Prostate gland (tissue), 2 donors: ENCODE data around the gene BIRC7.

ENCODE experiments used
- POLR2A ChIP-seq: fragments of 450-650 bp; IDR thresholded peaks from one replicate; pipeline ENCODE4 v1.6.1; 2016; ENCODE audit warnings: antibody characterized with exemption, mild to moderate bottlenecking
- POLR2AphosphoS5 ChIP-seq: sonication (generic); formaldehyde crosslinking; IDR thresholded peaks from one replicate; pipeline ENCODE4 v1.6.1; 2017; ENCODE audit warnings: antibody characterized with exemption
- TF ChIP-seq, protein P1 (sequence below), 4 experiments: fragments of 200-600 bp in 2 of 4; fragments of 450-650 bp in 2 of 4; sonication (generic) in 2 of 4; IDR thresholded peaks; 1 replicate in 3 of 4; 2 replicates in 1 of 4; pipeline ENCODE4 v1.5.1; 2016 to 2019; ENCODE audit warnings: antibody characterized with exemption in 4 of 4, mild to moderate bottlenecking in 2 of 4, moderate library complexity in 2 of 4

DNA sequence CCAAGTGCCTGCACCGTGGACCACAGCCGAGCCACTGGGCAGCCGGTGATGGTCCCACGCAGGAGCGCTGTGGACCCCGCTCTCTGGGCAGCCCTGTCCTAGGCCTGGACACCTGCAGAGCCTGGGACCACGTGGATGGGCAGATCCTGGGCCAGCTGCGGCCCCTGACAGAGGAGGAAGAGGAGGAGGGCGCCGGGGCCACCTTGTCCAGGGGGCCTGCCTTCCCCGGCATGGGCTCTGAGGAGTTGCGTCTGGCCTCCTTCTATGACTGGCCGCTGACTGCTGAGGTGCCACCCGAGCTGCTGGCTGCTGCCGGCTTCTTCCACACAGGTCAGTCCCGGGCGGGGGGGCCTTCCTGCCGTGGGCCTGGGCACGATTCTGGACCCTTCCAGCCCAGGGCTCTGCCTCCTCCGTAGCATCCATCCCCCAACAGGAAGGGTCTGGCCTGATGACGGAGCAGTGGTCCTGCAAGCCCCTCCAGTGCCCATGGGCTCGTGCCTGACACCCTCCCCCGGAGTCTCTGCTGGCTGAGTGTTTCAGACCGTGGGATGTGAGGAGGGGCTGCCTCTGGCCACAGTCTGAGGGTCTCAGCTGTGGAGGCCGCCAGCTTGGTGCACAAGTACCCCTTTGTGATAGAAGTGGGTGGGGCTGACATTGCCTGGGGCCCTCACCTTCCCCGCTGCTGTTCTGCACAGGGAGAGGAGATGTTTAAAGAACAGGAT, 572 bp downstream of the BIRC7 start:
- TF ChIP-seq, protein P1, sequence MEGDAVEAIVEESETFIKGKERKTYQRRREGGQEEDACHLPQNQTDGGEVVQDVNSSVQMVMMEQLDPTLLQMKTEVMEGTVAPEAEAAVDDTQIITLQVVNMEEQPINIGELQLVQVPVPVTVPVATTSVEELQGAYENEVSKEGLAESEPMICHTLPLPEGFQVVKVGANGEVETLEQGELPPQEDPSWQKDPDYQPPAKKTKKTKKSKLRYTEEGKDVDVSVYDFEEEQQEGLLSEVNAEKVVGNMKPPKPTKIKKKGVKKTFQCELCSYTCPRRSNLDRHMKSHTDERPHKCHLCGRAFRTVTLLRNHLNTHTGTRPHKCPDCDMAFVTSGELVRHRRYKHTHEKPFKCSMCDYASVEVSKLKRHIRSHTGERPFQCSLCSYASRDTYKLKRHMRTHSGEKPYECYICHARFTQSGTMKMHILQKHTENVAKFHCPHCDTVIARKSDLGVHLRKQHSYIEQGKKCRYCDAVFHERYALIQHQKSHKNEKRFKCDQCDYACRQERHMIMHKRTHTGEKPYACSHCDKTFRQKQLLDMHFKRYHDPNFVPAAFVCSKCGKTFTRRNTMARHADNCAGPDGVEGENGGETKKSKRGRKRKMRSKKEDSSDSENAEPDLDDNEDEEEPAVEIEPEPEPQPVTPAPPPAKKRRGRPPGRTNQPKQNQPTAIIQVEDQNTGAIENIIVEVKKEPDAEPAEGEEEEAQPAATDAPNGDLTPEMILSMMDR (IDR thresholded peaks at IDR 0.05): no peak
- TF ChIP-seq POLR2A: no peak
- TF ChIP-seq POLR2AphosphoS5: no peak
